Activated effector memory CD4-positive, alpha-beta T cell treated with anti-CD3 and anti-CD28 coated beads, Interleukin-2, amount 50 U/mL, for 16 hours (primary cell): ENCODE measurements around the gene KLHDC4.

Experiments used
- DNase-seq: peaks from one replicate; pipeline ENCODE4 v3.0.0-alpha.2; 2020

Gene KLHDC4

DNA sequence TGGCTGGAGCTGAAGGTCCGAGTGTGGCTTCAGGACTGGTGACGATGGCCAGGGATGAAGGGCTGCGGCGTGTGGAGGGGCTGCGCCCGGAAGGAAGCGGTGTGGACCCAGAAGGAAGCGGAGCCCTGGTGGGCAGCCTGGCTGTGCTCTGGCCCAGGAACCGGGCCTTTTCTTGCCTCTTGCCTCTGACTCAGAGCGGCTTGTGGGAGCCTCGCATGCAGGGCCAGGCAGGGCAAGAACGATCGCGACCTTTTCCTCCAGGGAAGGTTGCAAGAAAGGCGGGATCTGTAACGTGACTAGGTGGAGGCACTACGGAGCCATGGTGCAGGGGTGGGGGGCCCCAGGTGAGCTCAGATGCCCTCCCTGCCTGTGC is 85.5 kb downstream of the KLHDC4 start:
- no peak for DNase-seq

- DNase-seq: no peak
These were observed 86.1 kb downstream of the KLHDC4 start for GRCh38 chr16:87679593-87680271.

GRCh38 chr16:87678618-87679017 is 87.2 kb downstream of the KLHDC4 start:
- no peak for DNase-seq

DNA sequence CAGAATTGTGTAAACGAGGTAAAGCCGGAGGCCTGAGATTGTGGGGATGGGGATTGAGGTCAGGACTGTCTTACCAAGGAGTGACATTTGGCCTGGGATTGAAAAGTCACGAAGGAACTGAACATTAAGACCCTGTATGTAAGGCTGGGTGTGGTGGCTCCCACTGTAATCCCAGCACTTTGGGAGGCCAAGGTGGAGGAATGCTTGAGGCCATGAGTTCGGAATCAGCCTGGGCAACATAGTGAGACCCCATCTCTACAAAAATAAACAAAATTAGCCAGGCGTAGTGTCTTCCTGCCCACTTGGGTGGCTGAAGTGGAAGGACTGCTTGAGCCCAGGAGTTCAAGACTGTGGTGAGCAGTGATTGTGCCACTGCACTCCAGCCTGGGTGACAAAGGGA is 88.0 kb downstream of the KLHDC4 start:
- DNase-seq: no peak

- no peak for DNase-seq
These were observed 90.6 kb downstream of the KLHDC4 start for GRCh38 chr16:87675111-87675719.

- no peak for DNase-seq
These were observed 91.4 kb downstream of the KLHDC4 start for GRCh38 chr16:87674419-87674818.

- DNase-seq: no peak
These were observed 94.0 kb downstream of the KLHDC4 start for GRCh38 chr16:87671715-87672270.

GRCh38 chr16:87671221-87671620 is 94.6 kb downstream of the KLHDC4 start:
- no peak for DNase-seq

- DNase-seq: no peak
These were observed 96.1 kb downstream of the KLHDC4 start for GRCh38 chr16:87669672-87670071.

- no peak for DNase-seq
These were observed 97.8 kb downstream of the KLHDC4 start for GRCh38 chr16:87667946-87668345.

DNA sequence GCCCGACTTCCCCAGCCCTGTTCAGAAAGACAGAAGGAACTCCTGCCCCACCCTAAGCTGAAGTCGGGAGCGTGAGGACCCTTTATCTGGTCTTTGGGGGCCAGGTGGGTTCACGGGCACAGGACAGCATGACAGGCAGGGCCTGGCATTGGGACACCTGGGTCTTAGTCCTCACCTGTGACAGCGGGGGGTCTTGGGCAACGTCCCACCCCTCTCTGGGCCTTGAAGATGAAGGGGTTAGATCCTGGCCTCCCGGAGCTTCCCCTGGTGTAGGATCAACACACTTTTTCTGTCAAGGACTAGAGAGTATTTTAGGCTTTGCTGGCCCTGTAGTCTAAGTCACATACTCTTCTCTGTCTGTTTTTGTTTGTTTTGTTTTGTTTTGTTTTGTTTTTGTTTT is 98.3 kb downstream of the KLHDC4 start:
- DNase-seq: no peak

GRCh38 chr16:87666919-87667318 is 98.9 kb downstream of the KLHDC4 start:
- no peak for DNase-seq

DNA sequence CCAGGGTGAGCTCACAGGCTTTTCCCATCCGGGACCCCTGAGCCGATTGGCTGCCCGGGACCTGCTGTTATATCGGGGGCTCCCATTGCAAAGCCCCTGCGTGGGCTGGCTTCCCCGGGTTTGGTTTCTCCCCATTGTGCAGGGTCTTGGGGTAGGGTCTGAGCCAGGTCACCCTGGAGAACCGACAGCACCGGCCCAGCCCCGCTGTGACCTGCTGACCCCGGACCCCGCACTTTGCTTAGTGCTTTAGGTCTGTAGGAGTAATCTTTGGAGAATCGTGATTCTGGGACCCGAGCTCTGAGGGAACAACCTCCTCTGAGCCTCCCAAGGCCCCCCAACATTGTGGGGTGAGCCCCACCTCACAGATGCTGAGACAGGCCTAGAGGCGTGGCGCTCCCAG is 100.6 kb downstream of the KLHDC4 start:
- DNase-seq: no peak

GRCh38 chr16:87664792-87665191 is 101.0 kb downstream of the KLHDC4 start:
- no peak for DNase-seq

DNA sequence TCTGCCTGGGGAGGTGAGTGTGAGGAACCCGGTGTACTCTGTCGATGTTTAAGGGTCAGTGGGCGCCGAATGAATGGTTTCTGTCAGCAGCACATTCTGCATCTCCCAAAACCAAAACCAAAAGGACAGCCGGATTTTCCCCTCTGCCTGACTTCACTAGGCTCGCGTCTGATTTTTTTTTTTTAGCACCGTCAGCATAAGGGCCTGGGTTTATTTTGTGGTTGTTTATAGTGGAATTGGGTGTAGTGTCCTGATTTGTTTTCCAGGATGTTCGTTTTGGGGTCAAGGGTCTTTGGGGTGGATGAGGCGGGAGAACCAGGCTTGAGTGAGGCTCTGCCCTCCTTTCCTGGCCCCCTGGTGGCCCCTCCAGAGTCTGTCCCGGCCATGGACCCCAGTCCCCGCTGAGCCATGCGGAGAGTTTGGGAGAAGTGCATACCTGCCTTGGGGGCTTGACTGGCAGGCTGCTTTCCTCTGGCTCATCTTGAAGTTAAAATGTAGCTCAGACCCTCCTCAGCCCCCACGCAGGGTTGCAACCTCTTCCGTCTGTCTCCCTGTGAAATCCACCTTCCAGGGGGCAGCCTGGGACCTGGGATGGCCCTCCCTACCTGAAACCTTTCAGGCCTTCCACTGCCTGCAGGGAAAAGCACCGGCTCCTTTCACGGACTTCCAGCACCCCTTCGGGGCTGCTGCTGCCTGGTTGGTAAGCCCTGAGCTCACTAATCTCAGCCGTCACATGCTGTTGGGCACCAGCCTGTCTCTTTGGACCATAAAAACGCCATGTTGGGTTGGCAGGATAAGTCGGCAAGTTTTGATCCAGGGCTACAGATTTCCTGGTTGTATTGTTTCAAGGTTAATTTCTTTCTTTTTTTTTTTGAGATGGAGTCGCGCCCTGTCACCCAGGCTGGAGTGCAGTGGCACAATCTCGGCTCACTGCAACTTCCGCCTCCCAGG is 103.3 kb downstream of the KLHDC4 start:
- no peak for DNase-seq

GRCh38 chr16:87661561-87661960 is 104.2 kb downstream of the KLHDC4 start:
- no peak for DNase-seq

DNA sequence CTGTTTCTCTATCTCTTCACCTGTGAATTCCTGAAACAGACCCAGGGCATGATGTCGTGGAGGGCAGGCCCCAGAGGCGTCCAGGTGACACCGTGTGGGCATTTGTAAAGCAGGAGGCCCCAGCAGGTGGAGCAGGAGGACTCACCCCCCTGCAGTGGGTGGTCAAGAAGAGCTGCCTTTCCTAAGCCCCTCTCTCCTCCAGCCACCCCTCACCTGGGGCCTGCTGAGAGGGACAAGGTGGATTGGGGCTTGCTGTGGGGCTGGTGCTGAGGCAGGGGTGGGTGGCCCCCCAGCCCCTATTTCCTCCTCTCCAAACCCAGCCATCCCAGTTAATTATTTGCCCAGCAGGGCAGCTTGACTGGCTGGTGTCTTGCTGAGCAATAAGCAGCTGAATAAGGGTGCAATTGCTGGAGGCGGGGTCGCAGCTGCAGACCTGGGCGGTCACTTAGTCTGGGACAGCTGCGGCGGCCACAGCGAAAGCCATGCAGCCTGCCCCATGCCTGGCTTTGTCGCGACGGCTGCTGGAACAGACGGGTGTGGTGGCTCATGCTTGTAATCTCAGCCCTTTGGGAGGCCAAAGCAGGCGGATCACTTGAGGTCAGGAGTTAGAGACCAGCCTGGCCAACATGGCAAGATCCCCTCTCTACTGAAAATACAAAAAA is 107.1 kb downstream of the KLHDC4 start:
- DNase-seq: no peak
